ENCODE results near the gene RFTN1. TPM values are rescaled to one million over a fixed set of nuclear protein-coding genes. Genes with fewer than 3 reads are reported as not detected.

Gene RFTN1
- polyA plus RNA-seq, 3 donors from 2014 or later, result 96.5 to 194 (median 109) TPM

DNA sequence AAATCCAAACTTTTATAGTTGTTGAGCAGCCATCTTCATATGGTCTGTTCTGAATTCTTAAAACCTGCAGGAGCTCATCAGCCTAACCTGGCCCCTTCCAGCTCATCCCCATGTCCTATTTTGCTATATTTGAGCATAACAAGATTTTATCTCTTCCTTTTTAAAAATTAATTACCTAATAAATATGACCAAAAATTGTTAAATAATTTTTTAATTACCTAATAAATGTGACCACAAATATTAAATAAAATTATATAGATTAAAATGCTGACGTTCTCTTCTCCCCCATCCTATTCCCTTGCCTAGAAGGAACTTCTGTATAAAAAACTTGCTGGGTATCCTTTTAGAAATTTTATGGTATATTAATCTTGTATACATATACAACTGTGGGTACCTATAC lies 204.8 kb downstream of the RFTN1 start:
- Mint-ChIP-seq H3K4me1 (peaks cover 88 to 92% of the 10 kb centered on the region in 2 donors), H3K36me3 (peaks cover 16 to 33% (median 17%) of the 10 kb centered on the region in 3 donors), H3K9me3 (no peaks in the 10 kb centered on the region), H3K4me3 (no peak overlapping the region), H3K27ac (peak overlapping the region in 5 of 6 donors; percentile 29 to 81 (median 69)), H3K27me3 (ENCODE audit: low read depth in 3 of 3) (peaks cover 2 to 25% (median 2%) of the 10 kb centered on the region in 3 donors)
- DNase-seq, result no peak

DNA sequence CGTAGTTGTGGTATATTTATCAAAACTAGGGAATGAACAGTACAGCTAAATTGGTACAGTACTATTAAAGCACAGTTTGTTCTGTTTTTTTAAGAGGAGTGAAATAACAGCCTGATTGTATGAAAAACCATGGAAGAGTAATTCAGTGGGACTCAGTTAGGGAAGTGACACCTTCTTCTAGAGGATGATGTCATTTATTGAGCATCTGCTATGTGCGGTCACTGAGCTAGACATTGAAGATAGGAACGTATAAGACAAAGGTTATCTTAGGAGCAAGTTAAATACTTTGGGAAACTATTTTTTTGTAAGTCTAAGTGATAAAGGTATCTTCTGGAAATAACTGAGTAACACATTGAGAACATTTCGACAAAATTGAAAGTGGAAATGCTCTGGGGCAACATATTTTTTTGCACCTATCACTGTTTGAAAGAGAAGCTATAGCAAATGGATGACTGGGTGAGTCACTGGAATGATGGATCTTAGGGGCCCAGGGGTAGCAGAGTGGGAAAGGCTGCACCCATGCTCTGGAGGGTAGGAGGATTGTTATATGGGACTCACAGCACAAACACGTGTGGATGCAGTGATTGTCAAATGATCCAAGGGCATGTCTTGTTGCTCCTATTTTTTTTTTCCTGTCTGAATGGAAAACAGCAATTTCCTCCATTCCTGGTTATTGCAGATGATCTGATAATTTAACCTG lies 205.5 kb downstream of the RFTN1 start:
- Mint-ChIP-seq H3K9me3 (no peaks in the 10 kb centered on the region), H3K27me3 (ENCODE audit: low read depth in 3 of 3) (peaks cover 2 to 19% (median 2%) of the 10 kb centered on the region in 3 donors), H3K36me3 (peaks cover 20 to 37% (median 23%) of the 10 kb centered on the region in 3 donors), H3K4me1 (peaks cover 87 to 92% of the 10 kb centered on the region in 2 donors), H3K4me3 (no peak overlapping the region), H3K27ac (peak overlapping the region; percentile 9 to 81 (median 54))
- no peak for DNase-seq

DNA sequence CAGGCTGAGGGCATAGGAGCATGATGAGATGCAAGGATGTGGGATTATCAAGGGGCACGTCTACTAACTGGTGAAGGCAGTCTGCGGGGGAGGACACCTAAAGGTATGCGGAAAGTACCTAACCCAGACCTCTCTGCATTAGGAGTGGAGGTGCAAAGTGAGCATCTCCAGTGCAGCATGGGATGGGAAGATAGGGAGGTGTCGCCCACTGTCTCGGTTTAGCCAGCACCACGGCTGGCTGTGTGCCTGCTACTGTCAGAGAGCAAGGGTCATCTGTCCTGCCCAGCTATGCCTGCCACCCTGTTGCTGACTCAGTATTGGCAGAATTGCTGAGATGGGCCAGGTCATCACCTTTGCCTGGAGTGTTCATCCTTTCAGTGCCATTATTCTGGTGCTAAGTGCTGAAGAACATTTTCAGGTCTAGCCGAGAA lies 208.4 kb downstream of the RFTN1 start:
- Mint-ChIP-seq H3K4me3 (peak overlapping the region in 2 of 5 donors; percentile 19 to 24), H3K4me1 (peaks cover 92 to 99% of the 10 kb centered on the region in 2 donors), H3K36me3 (peaks cover 20 to 43% (median 23%) of the 10 kb centered on the region in 3 donors), H3K27me3 (ENCODE audit: low read depth in 3 of 3) (peaks cover 2 to 13% (median 10%) of the 10 kb centered on the region in 3 donors), H3K9me3 (no peaks in the 10 kb centered on the region), H3K27ac (peak overlapping the region; percentile 58 to 89 (median 72))
- peak in 1 of 3 donors; percentile 31 for DNase-seq

DNA sequence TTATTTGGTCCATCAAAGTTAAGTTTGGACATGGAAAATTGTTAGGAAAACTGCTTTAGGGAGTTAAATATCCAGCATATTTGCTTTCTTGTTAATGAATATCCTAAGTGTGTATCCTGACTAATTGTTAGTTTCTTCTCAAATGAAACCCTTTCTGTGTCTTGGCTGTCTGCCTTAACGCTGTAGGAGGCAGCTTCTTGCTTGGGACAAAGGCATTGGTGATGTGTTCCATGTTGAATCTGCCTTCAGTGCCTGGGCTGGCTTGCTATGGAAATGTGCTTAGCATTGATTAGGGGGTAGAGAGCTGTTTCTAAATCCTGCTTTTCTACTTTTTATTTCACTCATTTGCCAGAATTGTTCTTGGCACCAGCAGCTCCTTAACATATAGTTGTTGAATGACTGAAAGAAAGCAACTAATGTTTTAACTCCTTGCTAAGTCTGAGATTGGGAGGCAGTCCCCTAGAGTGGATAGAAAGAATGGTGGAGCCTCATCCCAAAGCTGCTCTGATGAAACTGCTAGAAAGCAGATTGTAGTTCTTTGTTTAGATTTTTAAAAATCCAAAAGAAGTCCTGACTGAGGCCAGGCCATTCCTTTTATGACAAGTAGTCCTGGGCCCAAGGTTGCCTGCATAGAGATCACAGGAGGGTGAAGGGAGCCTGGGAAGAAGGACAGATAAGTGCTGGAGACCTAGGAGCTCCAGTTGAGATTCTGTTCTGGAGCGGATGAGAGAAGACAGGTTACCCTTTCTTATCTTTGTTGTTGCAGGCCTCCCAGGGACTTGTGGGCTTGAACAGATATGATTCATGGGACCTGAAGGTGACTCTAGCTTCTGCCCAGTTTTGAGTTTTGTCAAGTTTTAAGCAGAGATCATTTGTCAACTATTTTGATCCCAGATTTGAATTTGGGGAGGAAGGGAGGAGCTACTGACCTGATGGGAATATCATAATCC lies 209.2 kb downstream of the RFTN1 start:
- H3K4me3 Mint-ChIP-seq, result peak overlapping the region in 2 of 5 donors; percentile 19 to 22
- peak overlapping the region; percentile 58 to 89 (median 72) for H3K27ac Mint-ChIP-seq
- peaks cover 92 to 99% of the 10 kb centered on the region in 2 donors for H3K4me1 Mint-ChIP-seq
- H3K27me3 Mint-ChIP-seq (ENCODE audit: low read depth in 3 of 3), result peaks cover 2 to 11% (median 10%) of the 10 kb centered on the region in 3 donors
- DNase-seq, result no peak
- H3K9me3 Mint-ChIP-seq, result no peaks in the 10 kb centered on the region
- peaks cover 20 to 43% (median 23%) of the 10 kb centered on the region in 3 donors for H3K36me3 Mint-ChIP-seq

DNA sequence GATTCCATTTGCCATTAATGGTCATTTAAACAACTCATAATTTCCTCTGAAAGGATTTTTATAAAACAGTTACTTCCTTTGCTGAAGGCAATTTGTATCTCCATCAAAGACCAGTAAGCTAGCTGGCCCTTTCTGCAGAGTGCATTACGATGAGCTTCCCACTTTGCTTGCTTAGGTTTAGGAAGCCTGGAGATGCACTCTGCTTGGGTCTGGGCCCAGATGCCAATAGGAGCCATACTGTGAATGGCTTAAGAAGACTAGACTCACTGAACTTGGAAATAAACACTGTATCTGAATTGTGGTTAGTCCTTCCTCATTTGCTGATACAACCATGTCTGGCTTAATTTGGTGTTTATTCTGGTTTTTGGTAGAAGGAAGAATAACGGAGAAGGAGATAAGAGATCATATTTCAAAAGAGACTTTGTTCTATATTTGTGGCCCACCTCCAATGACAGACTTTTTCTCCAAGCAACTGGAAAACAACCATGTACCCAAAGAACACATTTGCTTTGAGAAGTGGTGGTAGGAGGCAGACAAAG lies 210.4 kb downstream of the RFTN1 start:
- Mint-ChIP-seq H3K36me3 (peaks cover 20 to 51% (median 29%) of the 10 kb centered on the region in 3 donors), H3K4me3 (peak overlapping the region in 4 of 5 donors; percentile 10 to 96 (median 66))
- DNase-seq, result no peak

DNA sequence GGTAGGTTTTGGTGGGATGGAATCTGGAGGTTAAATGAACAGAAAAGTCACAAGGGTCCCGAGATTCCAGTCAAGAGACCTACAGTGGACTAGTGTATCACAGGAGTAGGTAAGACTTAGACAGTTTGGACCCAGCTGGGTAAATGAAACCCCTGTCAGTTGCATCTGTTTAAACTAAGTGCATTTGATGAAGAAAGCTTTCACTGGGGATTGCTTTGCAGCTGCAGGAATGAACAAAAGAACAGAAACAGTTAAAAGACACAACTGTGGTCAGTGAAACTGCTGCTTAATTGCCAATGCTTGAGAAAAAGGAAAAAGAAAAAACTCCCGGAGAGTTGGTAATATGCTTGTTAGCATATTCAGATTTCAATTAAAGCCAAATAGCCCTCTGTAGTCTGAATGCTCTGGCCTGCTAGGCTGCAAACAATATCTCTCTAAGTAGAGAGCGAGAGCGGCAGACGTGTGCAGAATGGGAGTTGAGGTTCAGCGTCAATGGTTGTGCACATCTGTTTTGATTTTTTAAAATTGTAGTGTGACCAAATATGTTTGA lies 211.3 kb downstream of the RFTN1 start:
- H3K9me3 Mint-ChIP-seq, result no peaks in the 10 kb centered on the region
- peak overlapping the region; percentile 92 to 99 (median 97) for H3K27ac Mint-ChIP-seq
- H3K36me3 Mint-ChIP-seq, result peaks cover 23 to 47% (median 26%) of the 10 kb centered on the region in 3 donors
- peaks cover 5 to 11% (median 5%) of the 10 kb centered on the region in 3 donors for H3K27me3 Mint-ChIP-seq (ENCODE audit: low read depth in 3 of 3)
- peak overlapping the region; percentile 84 to 96 (median 94) for H3K4me3 Mint-ChIP-seq
- DNase-seq, result no peak
- peaks cover 90 to 99% of the 10 kb centered on the region in 2 donors for H3K4me1 Mint-ChIP-seq

More for the DNA sequence above, 210.4 kb downstream of the RFTN1 start:
- Mint-ChIP-seq H3K9me3 (no peaks in the 10 kb centered on the region), H3K27ac (peak overlapping the region; percentile 20 to 99 (median 50)), H3K4me1 (peaks cover 94 to 99% of the 10 kb centered on the region in 2 donors), H3K27me3 (ENCODE audit: low read depth in 3 of 3) (peaks cover 6 to 11% (median 7%) of the 10 kb centered on the region in 3 donors)

DNA sequence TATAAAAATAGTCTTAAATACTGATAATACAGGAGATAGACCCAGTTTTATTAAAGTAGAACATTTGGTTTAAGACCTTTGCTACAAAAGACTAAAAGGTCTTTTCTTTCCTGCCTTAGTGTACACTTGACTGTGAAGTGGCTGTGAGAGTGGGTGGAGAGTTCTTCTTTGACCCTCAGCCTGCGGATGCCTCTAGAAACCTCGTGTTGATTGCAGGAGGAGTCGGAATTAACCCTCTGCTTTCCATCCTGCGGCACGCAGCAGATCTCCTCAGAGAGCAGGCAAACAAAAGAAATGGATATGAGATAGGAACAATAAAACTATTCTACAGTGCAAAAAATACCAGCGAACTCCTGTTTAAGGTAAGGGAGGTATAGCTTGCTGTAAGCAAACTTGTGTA lies 212.0 kb downstream of the RFTN1 start:
- Mint-ChIP-seq H3K36me3 (peaks cover 23 to 43% (median 26%) of the 10 kb centered on the region in 3 donors), H3K4me3 (peak overlapping the region; percentile 84 to 96 (median 94)), H3K9me3 (no peaks in the 10 kb centered on the region), H3K27me3 (ENCODE audit: low read depth in 3 of 3) (peaks cover 5 to 11% (median 5%) of the 10 kb centered on the region in 3 donors), H3K27ac (peak overlapping the region; percentile 92 to 99 (median 97)), H3K4me1 (peaks cover 84 to 95% of the 10 kb centered on the region in 2 donors)
- peak; percentile 33 to 44 (median 36) for DNase-seq

DNA sequence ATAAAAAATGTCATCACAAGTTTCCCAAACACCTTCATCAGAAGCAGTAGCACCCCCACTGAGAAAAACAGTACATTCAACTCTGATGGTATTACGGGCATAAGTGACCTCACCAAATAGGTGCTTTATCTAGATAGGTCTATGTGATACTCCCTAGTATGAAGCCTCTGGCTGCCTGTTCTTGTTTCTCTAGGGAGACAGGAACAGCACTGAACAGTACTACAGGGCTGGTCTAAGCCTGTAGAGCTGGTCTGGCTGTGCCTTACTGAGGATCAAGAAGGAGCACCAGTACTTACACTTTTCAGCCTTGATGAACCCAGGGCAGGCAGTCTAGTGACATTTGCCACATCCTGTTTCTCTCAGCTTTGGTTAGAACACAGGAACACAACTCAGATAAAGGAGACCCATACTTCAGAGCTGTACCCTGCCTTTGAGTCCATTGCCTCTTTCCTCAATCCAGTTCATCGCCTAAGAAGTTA lies 212.6 kb downstream of the RFTN1 start:
- peaks cover 27 to 39% (median 32%) of the 10 kb centered on the region in 3 donors for H3K36me3 Mint-ChIP-seq
- peak overlapping the region; percentile 92 to 99 (median 97) for H3K27ac Mint-ChIP-seq
- no peaks in the 10 kb centered on the region for H3K9me3 Mint-ChIP-seq
- peaks cover 79 to 95% of the 10 kb centered on the region in 2 donors for H3K4me1 Mint-ChIP-seq
- peak; percentile 72 to 77 (median 76) for DNase-seq
- H3K4me3 Mint-ChIP-seq, result peak overlapping the region; percentile 84 to 96 (median 94)
- H3K27me3 Mint-ChIP-seq (ENCODE audit: low read depth in 3 of 3), result peaks cover 5 to 11% (median 5%) of the 10 kb centered on the region in 3 donors

DNA sequence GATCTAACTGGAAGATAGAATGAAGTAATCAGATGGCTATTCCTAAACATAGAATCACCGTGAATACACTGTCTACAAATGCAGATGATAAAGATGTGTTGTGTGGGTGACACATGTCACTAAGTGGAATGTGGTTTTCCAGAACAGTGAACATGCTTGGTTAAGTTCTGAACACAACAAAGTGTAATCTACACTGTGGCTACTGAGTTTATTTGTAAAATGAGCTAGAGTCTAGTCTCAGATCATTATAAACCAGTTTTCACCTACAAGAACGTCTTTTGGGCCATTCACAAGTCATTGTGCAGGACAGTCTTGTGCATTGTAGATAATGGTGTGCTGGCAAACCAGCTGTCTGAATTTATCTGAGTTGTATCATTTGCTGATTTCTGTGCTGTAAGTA lies 213.2 kb downstream of the RFTN1 start:
- H3K4me3 Mint-ChIP-seq, result peak overlapping the region; percentile 84 to 96 (median 94)
- H3K36me3 Mint-ChIP-seq, result peaks cover 33 to 40% (median 37%) of the 10 kb centered on the region in 3 donors
- H3K27ac Mint-ChIP-seq, result peak overlapping the region; percentile 92 to 99 (median 97)
- no peaks in the 10 kb centered on the region for H3K9me3 Mint-ChIP-seq
- peak; percentile 39 to 52 (median 47) for DNase-seq
- H3K4me1 Mint-ChIP-seq, result peaks cover 79 to 95% of the 10 kb centered on the region in 2 donors
- H3K27me3 Mint-ChIP-seq (ENCODE audit: low read depth in 3 of 3), result peaks cover 5 to 11% (median 5%) of the 10 kb centered on the region in 3 donors

DNA sequence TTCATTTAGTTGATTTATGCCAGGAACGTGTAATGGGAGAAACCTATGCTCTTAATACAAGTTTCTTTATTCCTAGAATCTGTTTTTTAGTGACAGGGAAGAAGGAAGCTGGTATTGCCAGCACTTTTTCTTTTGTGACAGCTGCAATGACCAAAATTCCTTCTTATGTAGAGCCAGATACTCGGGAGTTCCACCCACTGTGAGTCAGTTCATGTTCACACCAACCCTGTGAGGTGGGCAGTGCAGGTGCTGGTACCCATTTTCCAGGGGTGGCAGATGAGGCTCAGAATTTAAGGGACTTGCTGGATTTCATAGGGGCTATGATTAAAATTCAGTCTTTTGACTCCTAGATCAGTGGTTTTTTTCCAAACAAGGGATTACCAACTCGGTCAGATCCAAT lies 213.8 kb downstream of the RFTN1 start:
- no peak for DNase-seq
- H3K27ac Mint-ChIP-seq, result peak overlapping the region; percentile 92 to 99 (median 97)
- peaks cover 33 to 41% (median 35%) of the 10 kb centered on the region in 3 donors for H3K36me3 Mint-ChIP-seq
- H3K27me3 Mint-ChIP-seq (ENCODE audit: low read depth in 3 of 3), result peaks cover 5 to 11% (median 5%) of the 10 kb centered on the region in 3 donors
- H3K4me3 Mint-ChIP-seq, result peak overlapping the region; percentile 84 to 96 (median 94)
- H3K4me1 Mint-ChIP-seq, result peaks cover 77 to 94% of the 10 kb centered on the region in 2 donors
- no peaks in the 10 kb centered on the region for H3K9me3 Mint-ChIP-seq

DNA sequence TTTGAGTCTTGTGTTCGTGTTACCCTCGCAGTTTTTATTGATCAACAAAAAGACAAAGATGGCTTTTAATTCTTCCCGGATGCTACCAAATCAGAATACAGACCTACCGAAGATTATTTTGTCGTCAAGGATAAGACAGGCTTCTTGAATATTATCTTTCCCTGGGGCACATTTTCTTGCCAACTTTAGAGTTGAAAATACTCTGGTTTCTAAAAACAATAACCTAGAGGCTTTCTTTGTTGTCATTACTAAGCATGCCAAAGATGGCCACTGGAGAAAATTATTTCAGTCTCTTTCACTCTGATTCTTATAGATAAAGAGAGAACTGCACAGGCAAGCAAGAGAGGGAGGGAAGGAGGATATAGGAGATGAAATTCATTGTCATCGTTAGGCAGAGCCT lies 214.6 kb downstream of the RFTN1 start:
- H3K27ac Mint-ChIP-seq, result peak overlapping the region; percentile 75 to 99 (median 86)
- H3K4me3 Mint-ChIP-seq, result peak overlapping the region in 3 of 5 donors; percentile 35 to 64 (median 51)
- H3K27me3 Mint-ChIP-seq (ENCODE audit: low read depth in 3 of 3), result peaks cover 3 to 11% (median 5%) of the 10 kb centered on the region in 3 donors
- peaks cover 70 to 88% of the 10 kb centered on the region in 2 donors for H3K4me1 Mint-ChIP-seq
- peaks cover 0 to 2% (median 0%) of the 10 kb centered on the region in 6 donors for H3K9me3 Mint-ChIP-seq
- DNase-seq, result no peak
- H3K36me3 Mint-ChIP-seq, result peaks cover 27 to 39% (median 32%) of the 10 kb centered on the region in 3 donors

DNA sequence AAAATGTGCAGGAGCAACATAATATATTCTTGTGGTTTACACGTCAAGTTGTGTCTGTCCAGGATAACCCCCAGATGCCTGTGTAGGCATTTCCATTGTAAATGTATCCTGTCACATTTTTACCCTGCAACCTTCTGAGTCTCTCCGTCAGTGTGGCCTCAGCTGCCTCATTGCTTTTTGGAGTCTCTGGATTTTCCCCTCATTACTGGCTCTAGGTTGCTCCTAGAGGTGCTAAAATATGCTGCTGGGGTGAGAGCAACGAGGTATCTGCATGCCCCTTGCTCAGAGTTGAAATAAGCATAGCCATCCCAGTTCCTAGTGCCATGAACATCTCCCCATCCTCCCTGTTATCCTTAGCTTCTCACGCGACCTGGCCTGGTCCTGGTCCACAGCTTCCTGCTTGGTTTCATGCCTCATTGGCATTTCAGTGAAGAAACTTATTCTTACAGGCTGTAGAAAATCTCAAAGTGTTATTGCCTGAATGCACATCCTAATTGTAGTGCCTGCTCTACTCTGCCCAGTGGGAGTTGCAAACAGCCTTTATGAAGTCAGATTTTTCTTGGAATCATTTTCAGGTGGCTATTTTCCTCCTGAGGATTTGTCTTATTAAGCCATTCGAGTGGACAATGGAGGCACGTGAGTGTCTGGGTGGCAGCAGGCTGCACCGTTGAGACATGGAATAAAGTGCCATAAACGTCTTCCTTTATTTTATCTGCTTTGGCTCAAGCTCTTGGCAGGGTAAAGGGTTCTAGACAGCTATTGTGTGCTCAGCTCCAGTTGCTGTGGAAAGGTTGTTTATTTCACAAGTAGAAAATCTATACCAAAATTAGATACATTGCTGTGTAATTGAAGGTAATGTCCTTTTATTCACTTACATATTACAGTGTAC lies 215.3 kb downstream of the RFTN1 start:
- Mint-ChIP-seq H3K36me3 (peaks cover 29 to 41% (median 37%) of the 10 kb centered on the region in 3 donors), H3K4me1 (peaks cover 70 to 83% of the 10 kb centered on the region in 2 donors), H3K27ac (peak overlapping the region in 5 of 6 donors; percentile 75 to 99 (median 92)), H3K4me3 (no peak overlapping the region), H3K9me3 (peaks cover 0 to 5% (median 0%) of the 10 kb centered on the region in 6 donors), H3K27me3 (ENCODE audit: low read depth in 3 of 3) (peaks cover 3 to 11% (median 5%) of the 10 kb centered on the region in 3 donors)
- no peak for DNase-seq

Data from immature natural killer cell (primary cell).